Suprapubic skin (tissue), 3 donors: ENCODE measurements around the gene CLEC1A.

ENCODE experiments used
- CTCF ChIP-seq, 2 donors: fragments of 200-600 bp in 1 of 2; fragments of 450-650 bp in 1 of 2; sonication (generic) in 1 of 2; IDR thresholded peaks; one replicate each; pipeline ENCODE4 v1.5.1; 2016 to 2019; ENCODE audit warnings: antibody characterized with exemption in 2 of 2, mild to moderate bottlenecking in 1 of 2, moderate library complexity in 1 of 2
- POLR2AphosphoS5 ChIP-seq, 3 donors: sonication (generic); formaldehyde crosslinking; IDR thresholded peaks; one replicate each; pipeline ENCODE4 v1.6.1; 2017; ENCODE audit warnings: antibody characterized with exemption in 3 of 3

GRCh38 chr12:10142976-10143589 lies 44.3 kb upstream of the CLEC1A start:
- TF ChIP-seq CTCF (IDR thresholded peaks at IDR 0.05) (no peak), POLR2AphosphoS5 (IDR thresholded peaks at IDR 0.05) (no peak)
